OCI-LY1 (cell line): ENCODE data around the gene ADAM33.

ENCODE experiments used
- H2AFZ ChIP-seq: fragments of 200-600 bp; sonication (generic), shearing (Covaris generic); 2 replicates; pipeline ENCODE4 v1.6.0; 2014; ENCODE audit warnings: antibody characterized with exemption, mild to moderate bottlenecking, low read length
- H3F3A ChIP-seq: fragments of 200-600 bp; sonication (generic), shearing (Covaris generic); 2 replicates; pipeline ENCODE4 v1.6.0; 2014; ENCODE audit warnings: mild to moderate bottlenecking, antibody characterized with exemption, low read length, moderate library complexity; ENCODE audit not compliant: insufficient read depth
- H3K27ac ChIP-seq: fragments of 200-600 bp; sonication (generic); 2 replicates; pipeline ENCODE4 v1.5.1; 2014; ENCODE audit warnings: low read length, mixed run types, mild to moderate bottlenecking, low read depth; ENCODE audit not compliant: poor library complexity, severe bottlenecking
- H3K27me3 ChIP-seq: fragments of 200-600 bp; sonication (generic); 2 replicates; pipeline ENCODE4 v1.6.0; 2014; ENCODE audit warnings: antibody characterized with exemption, mild to moderate bottlenecking, low read length, moderate library complexity; ENCODE audit not compliant: insufficient read depth
- H3K36me3 ChIP-seq: fragments of 200-600 bp; sonication (generic); 2 replicates; pipeline ENCODE4 v1.6.1; 2014; ENCODE audit warnings: mild to moderate bottlenecking, antibody characterized with exemption, low read length, moderate library complexity, mixed read lengths; ENCODE audit not compliant: insufficient read depth
- H3K4me1 ChIP-seq: fragments of 200-600 bp; sonication (generic); 2 replicates; pipeline ENCODE4 v1.5.1; 2014; ENCODE audit warnings: mild to moderate bottlenecking, low read length, moderate library complexity; ENCODE audit not compliant: insufficient read depth, severe bottlenecking
- H3K4me2 ChIP-seq: fragments of 200-600 bp; sonication (generic), shearing (Covaris generic); 2 replicates; pipeline ENCODE4 v1.6.1; 2014; ENCODE audit warnings: low read length
- H3K4me3 ChIP-seq: fragments of 200-600 bp; sonication (generic); 2 replicates; pipeline ENCODE4 v1.5.1; 2014; ENCODE audit warnings: low read length, low read depth, mild to moderate bottlenecking, mixed read lengths; ENCODE audit not compliant: poor library complexity, severe bottlenecking
- H3K79me2 ChIP-seq: fragments of 200-600 bp; shearing (Covaris generic); 2 replicates; pipeline ENCODE4 v1.6.1; 2016; ENCODE audit warnings: mixed run types, low read length, mixed read lengths; ENCODE audit not compliant: insufficient read depth
- H3K9ac ChIP-seq: fragments of 200-600 bp; sonication (generic), shearing (Covaris generic); 2 replicates; pipeline ENCODE4 v1.6.1; 2014; ENCODE audit warnings: mild to moderate bottlenecking, low read length, mixed read lengths
- H3K9me2 ChIP-seq: fragments of 200-600 bp; sonication (generic), shearing (Covaris generic); 2 replicates; pipeline ENCODE4 v1.6.1; 2014; ENCODE audit warnings: low read depth, mild to moderate bottlenecking, low read length, mixed read lengths
- H3K9me3 ChIP-seq: fragments of 200-600 bp; shearing (Covaris generic); 2 replicates; pipeline ENCODE4 v1.6.1; 2014; ENCODE audit warnings: low read length, mixed read lengths
- H4K20me1 ChIP-seq: fragments of 200-600 bp; sonication (generic), shearing (Covaris generic); 2 replicates; pipeline ENCODE4 v1.6.0; 2016; ENCODE audit warnings: mild to moderate bottlenecking, low read length; ENCODE audit not compliant: insufficient read depth
- EZH2 ChIP-seq: fragments of 200-600 bp; sonication (generic), shearing (Covaris generic); IDR thresholded peaks from 2 replicates; pipeline ENCODE4 v1.8.0; 2017; ENCODE audit warnings: borderline replicate concordance, mixed run types, mild to moderate bottlenecking, antibody characterized with exemption, low read length, moderate library complexity, mixed read lengths
- TF ChIP-seq, protein P1 (sequence below): fragments of 200-600 bp; sonication (generic), shearing (Covaris generic); IDR thresholded peaks from 2 replicates; pipeline ENCODE4 v1.5.1; 2017; ENCODE audit warnings: mild to moderate bottlenecking, antibody characterized with exemption, low read length, moderate library complexity, mixed read lengths

Gene ADAM33

DNA sequence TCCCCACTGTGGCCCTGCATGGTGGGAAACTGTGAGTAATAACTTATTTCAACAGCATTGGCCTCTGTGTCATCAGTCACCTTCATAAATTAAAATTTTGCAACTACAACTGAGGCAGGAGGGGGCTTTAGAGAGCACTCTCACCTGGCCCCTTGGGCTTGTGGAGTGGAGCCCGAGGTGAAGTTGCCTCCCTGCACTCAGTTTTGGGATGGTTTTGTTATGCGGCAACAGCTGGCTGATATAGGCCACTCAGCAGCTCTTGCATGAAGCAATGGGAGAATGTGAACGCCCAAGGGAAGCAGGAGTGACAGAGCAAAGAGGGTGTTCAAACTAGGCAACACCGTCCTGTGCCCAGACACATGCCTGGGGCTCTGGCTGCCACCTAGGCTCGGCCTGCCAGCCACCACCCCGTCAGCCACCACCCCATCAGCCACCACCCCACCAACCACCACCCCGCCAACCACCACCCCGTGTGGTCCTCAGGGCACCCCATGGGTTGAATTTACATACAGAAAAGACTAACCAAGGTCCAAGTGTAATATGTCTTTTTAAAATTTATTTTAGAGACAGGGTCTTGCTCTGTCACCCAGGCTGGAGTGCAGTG lies 14.3 kb downstream of the ADAM33 start:
- H3K4me2 ChIP-seq = no peak overlapping the region
- 0 out of 2 replicates have a peak, but pooled peaks cover 4% of the 10 kb centered on the region for H3K27me3 ChIP-seq
- H3K9me2 ChIP-seq = no peaks in the 10 kb centered on the region
- H3K9ac ChIP-seq = no peak overlapping the region
- H3K79me2 ChIP-seq = no peaks in the 10 kb centered on the region
- H3K27ac ChIP-seq = no peak overlapping the region
- no peak overlapping the region for H3K4me3 ChIP-seq
- H3F3A ChIP-seq = no peaks in the 10 kb centered on the region
- H4K20me1 ChIP-seq = no peaks in the 10 kb centered on the region
- no peaks in the 10 kb centered on the region for H3K9me3 ChIP-seq
- H3K4me1 ChIP-seq = no peaks in the 10 kb centered on the region
- no peak for TF ChIP-seq EZH2
- TF ChIP-seq, protein P1, sequence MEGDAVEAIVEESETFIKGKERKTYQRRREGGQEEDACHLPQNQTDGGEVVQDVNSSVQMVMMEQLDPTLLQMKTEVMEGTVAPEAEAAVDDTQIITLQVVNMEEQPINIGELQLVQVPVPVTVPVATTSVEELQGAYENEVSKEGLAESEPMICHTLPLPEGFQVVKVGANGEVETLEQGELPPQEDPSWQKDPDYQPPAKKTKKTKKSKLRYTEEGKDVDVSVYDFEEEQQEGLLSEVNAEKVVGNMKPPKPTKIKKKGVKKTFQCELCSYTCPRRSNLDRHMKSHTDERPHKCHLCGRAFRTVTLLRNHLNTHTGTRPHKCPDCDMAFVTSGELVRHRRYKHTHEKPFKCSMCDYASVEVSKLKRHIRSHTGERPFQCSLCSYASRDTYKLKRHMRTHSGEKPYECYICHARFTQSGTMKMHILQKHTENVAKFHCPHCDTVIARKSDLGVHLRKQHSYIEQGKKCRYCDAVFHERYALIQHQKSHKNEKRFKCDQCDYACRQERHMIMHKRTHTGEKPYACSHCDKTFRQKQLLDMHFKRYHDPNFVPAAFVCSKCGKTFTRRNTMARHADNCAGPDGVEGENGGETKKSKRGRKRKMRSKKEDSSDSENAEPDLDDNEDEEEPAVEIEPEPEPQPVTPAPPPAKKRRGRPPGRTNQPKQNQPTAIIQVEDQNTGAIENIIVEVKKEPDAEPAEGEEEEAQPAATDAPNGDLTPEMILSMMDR = no peak
- no peaks in the 10 kb centered on the region for H3K36me3 ChIP-seq
- no peak overlapping the region for H2AFZ ChIP-seq

DNA sequence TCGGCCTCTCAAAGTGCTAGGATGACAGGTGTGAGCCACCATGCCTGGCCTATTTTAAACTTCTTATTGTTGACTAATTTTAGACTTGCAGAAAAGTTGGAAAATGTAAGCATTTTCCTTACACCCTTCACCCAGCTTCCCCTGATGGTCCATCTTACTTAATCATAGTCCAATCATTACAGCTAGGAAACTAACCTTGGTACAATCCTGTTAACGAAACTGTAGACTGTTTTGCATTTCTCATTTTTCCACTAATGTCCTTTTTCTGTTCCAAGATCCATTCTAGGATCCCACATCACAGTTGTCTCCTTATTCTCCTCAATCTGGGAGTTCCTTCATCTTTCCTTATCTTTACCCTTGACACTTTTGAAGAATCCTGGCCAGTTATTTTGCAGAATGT lies 18.0 kb downstream of the ADAM33 start:
- Histone ChIP-seq H3K36me3 (no peaks in the 10 kb centered on the region), H4K20me1 (no peaks in the 10 kb centered on the region), H3F3A (no peaks in the 10 kb centered on the region), H3K9me2 (no peaks in the 10 kb centered on the region), H2AFZ (no peak overlapping the region), H3K4me3 (no peak overlapping the region), H3K27ac (no peak overlapping the region), H3K4me2 (no peak overlapping the region), H3K9me3 (no peaks in the 10 kb centered on the region), H3K27me3 (0 out of 2 replicates have a peak, but pooled peaks cover 7% of the 10 kb centered on the region), H3K9ac (no peak overlapping the region), H3K79me2 (no peaks in the 10 kb centered on the region), H3K4me1 (no peaks in the 10 kb centered on the region)
- TF ChIP-seq, protein P1 = no peak
- TF ChIP-seq EZH2 = no peak

DNA sequence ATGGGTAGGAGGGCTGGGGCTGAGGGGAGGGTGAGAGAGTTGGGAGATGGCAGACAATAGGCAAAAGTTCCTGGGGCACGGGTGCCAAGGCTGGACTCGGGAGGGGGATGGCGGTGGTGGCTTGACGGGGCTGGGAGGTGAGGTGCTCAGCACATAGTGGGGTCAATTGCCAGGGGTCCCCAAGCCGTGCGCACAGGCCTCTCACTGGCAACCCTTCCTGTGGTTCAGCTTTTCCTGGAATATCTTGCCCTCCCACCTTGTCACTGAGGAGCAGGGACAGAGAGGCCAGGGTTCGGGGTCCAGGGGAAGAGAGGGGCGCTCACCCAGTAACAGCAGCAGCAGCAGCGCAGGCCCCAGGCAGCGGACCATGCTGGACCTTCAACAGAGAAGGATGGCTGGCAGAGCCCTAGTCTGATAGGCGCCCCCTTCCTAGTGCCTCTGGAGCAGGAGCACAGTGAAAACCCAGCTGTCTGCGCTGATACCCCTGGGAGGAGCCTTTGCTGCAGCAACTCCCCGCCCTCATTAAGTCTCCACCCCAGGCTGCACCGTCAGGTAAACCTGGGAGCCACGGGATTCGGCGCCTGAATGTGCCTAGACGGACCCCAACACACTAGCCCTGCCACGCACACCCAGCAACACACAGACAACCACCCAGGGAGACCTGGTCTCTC lies 18.6 kb downstream of the ADAM33 start, which contains the start of gene GFRA4:
Gene GFRA4 (minus strand): TSS at position 369 of the 671 bp plus-strand sequence. CDS start 0 bp downstream, at position 369.
- no peaks in the 10 kb centered on the region for H3K36me3 ChIP-seq
- no peak within 1 kb of the TSS for H3K4me3 ChIP-seq
- no peak within 1 kb of the TSS for H3K4me2 ChIP-seq
- H3F3A ChIP-seq = no peaks in the 10 kb centered on the region
- H3K9ac ChIP-seq = no peak within 1 kb of the TSS
- H3K9me3 ChIP-seq = no peaks in the 10 kb centered on the region
- H4K20me1 ChIP-seq = no peaks in the 10 kb centered on the region
- H3K9me2 ChIP-seq = no peaks in the 10 kb centered on the region
- H3K79me2 ChIP-seq = no peaks in the 10 kb centered on the region
- H3K4me1 ChIP-seq = no peaks in the 10 kb centered on the region
- TF ChIP-seq, protein P1 = no peak
- no peak for TF ChIP-seq EZH2
- no peak within 1 kb of the TSS for H3K27ac ChIP-seq
- H3K27me3 ChIP-seq = 0 out of 2 replicates have a peak, but pooled peaks cover 7% of the 10 kb centered on the region
- H2AFZ ChIP-seq = no peak within 1 kb of the TSS
